HUES64 (cell line): Measurements from ENCODE around the gene PODXL2.
"Not testable (repeated sequence)": the region's sequence is repeated elsewhere in the genome, so short reads cannot be mapped to it uniquely, and the experiment has no call there.

Experiments
- H3K27ac ChIP-seq: 2 replicates; pipeline ENCODE4 v1.7.0; 2013; ENCODE audit warnings: low read depth, low read length, inconsistent platforms
- H3K27me3 ChIP-seq: 2 replicates; pipeline ENCODE4 v1.6.1; 2013; ENCODE audit warnings: mild to moderate bottlenecking, low read length; ENCODE audit not compliant: insufficient read depth
- H3K36me3 ChIP-seq: 2 replicates; pipeline ENCODE4 v1.6.1; 2013; ENCODE audit warnings: mild to moderate bottlenecking, low read length; ENCODE audit not compliant: insufficient read depth
- H3K4me1 ChIP-seq: 2 replicates; pipeline ENCODE4 v1.6.1; 2013; ENCODE audit warnings: mild to moderate bottlenecking, low read length, moderate library complexity; ENCODE audit not compliant: insufficient read depth
- H3K4me3 ChIP-seq: 2 replicates; pipeline ENCODE4 v1.5.1; 2013; ENCODE audit warnings: mild to moderate bottlenecking, low read length, moderate library complexity
- H3K9ac ChIP-seq: 2 replicates; pipeline ENCODE4 v1.6.1; 2013; ENCODE audit warnings: mild to moderate bottlenecking, low read depth, low read length
- H3K9me3 ChIP-seq: 2 replicates; pipeline ENCODE4 v1.6.1; 2013; ENCODE audit warnings: low read depth, low read length; ENCODE audit not compliant: insufficient read depth
- WGBS: fragments of 150-250, 120-280 bp; methylation state at CpG from one replicate; pipeline ENCODE4 v1.1.7; 2013; ENCODE audit warnings: missing lambda C conversion rate; 5-methylcytosine and 5-hydroxymethylcytosine counted together

PODXL2 gene

DNA sequence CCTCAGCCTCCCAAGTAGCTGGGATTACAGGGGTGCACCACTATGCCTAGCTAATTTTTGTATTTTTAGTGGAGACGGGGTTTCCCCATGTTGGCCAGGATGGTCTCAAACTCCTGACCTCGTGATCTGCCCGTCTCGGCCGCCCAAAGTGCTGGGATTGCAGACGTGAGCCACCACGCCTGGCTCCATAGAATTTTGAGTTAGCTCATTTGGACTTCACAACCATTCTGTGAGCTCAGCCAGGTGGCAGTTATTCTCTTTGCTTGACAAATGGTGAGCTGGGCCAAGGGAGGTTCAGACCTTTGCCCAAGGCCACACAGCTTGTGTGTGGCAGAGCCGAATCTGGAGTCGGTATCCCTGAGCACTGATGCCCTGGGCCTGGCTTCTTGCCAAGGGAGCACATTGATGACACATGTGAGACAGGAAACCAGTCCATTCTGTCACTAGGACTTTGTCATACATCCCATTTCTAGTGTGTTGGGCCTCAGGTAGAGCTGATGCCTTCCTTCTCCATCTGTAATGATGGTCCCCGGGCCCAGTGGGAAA is 17.6 kb downstream of the PODXL2 start:
- Histone ChIP-seq H3K9ac (no peak overlapping the region), H3K9me3 (no peaks in the 10 kb centered on the region), H3K27me3 (no peaks in the 10 kb centered on the region), H3K4me3 (no peak overlapping the region), H3K4me1 (no peaks in the 10 kb centered on the region; the same call in 1 of the 2 replicates), H3K36me3 (no peaks in the 10 kb centered on the region), H3K27ac (no peak overlapping the region)
- WGBS = 96% methylated on average over 10 of the region's 10 CpGs

DNA sequence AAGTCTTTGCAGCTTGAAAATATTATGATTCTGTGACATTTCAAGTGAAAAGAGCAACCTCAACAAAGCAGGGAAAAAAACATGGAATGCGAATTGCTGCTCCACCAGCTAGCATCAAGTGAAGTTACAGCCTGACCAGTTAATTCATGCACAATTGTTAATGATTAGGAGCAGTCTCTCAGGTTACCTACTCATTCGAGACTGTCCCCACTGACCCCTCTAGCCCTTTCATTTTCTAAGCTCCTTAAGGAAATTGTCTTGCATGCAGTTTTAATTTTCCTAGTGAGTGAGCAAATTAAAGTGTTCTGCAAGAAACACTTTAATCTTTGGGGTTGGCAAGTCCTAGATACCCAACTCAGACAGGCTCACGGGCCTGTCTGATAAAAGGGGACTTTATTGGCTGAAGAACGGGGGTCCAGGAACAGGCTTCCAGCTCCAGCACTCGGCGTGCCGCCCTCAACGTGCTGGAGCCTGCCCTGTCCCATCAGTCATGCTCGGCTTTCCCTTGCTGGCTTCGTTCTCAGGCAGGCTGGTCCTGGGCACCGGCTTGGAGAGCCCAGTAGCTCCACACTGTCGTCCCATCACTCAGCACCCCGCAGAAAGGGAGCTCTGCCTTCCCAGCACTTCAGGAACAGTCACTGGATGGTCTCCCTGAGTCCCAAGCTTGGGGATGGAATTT is 18.3 kb downstream of the PODXL2 start:
- Histone ChIP-seq H3K36me3 (no peaks in the 10 kb centered on the region), H3K4me1 (no peaks in the 10 kb centered on the region; the same call in 1 of the 2 replicates), H3K27me3 (no peaks in the 10 kb centered on the region), H3K4me3 (no peak overlapping the region), H3K9ac (no peak overlapping the region), H3K9me3 (no peaks in the 10 kb centered on the region), H3K27ac (no peak overlapping the region)
- 93% methylated on average over 13 of the region's 13 CpGs for WGBS

DNA sequence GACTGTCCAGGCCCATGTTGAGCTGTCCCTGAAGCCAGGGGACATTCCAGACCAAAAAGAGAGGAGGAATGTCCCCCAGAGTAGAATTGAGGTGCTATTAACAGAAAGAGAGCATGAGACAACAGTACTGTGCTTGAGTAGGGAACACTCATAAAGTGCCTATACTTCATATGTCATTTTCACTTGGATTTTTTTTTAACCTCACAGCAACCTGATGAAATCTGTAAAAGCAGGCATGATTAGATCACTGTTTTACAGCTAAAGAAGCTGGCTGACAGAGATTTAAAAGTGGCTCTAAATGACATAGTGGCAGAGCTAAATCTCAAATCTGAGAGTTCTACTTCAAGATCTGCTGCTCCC is 18.8 kb downstream of the PODXL2 start:
- H3K36me3 ChIP-seq = no peaks in the 10 kb centered on the region
- no peaks in the 10 kb centered on the region; the same call in 1 of the 2 replicates for H3K4me1 ChIP-seq
- no peak overlapping the region for H3K27ac ChIP-seq
- H3K9me3 ChIP-seq = no peaks in the 10 kb centered on the region
- no peak overlapping the region for H3K9ac ChIP-seq
- H3K4me3 ChIP-seq = no peak overlapping the region
- no peaks in the 10 kb centered on the region for H3K27me3 ChIP-seq

DNA sequence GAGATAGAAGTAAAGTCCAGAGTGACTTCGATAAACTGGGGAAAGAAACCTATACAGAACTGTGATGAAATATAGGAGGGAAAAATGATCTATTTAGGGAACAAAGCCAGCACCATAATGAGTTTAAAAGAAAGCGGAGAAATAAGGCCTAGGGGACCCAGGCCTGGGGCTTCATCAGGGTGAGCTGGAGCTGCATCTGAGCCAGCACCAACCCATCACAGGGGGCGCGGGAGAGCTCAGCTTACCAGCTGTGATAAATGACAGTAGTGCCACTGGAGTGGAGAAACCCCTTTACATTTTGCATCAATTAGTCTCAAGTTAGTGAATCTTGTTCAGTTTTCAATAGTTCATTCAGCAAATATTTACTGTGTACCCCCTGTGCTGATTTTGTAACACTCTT is 21.3 kb downstream of the PODXL2 start:
- no peak overlapping the region for H3K9ac ChIP-seq
- no peaks in the 10 kb centered on the region for H3K27me3 ChIP-seq
- no peaks in the 10 kb centered on the region for H3K9me3 ChIP-seq
- H3K4me3 ChIP-seq = no peak overlapping the region
- WGBS = 91% methylated on average over 4 of the region's 4 CpGs
- H3K36me3 ChIP-seq = no peaks in the 10 kb centered on the region
- H3K4me1 ChIP-seq = no peaks in the 10 kb centered on the region
- H3K27ac ChIP-seq = no peak overlapping the region

DNA sequence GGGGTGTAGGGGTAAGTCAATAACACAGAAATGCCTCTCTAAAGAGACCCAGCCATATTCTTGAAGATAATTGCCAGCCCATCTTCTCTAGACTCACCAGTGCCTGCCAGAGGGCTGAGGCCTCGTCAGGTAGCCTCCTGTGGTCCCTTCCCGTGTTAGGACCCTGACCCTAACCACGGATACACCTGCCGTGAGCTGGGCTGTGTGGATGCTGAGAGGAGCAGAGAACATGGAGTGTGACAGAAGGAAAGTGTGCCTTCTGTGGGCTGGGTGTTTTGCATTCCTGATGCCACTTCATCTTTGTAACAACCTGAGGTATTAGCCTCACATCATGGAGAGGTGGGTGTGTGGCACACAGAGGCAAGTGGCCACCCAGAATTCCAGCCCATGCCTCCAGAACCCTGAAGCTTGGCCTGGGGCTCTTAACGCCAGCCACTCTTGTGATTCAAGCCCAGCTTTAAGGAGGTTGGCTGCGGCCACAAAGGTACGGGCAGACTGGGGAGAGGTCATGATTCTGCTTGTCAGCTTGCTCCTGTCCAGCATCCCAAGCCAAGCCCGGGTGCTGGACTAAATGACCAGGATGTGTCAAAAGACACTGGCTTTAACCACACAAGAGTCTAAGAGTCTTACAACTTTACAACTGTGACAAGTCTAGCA is 22.7 kb downstream of the PODXL2 start:
- Histone ChIP-seq H3K4me3 (no peak overlapping the region), H3K4me1 (no peaks in the 10 kb centered on the region), H3K27me3 (no peaks in the 10 kb centered on the region), H3K27ac (no peak overlapping the region), H3K9ac (no peak overlapping the region), H3K9me3 (no peaks in the 10 kb centered on the region), H3K36me3 (no peaks in the 10 kb centered on the region)
- 93% methylated on average over 8 of the region's 8 CpGs for WGBS

DNA sequence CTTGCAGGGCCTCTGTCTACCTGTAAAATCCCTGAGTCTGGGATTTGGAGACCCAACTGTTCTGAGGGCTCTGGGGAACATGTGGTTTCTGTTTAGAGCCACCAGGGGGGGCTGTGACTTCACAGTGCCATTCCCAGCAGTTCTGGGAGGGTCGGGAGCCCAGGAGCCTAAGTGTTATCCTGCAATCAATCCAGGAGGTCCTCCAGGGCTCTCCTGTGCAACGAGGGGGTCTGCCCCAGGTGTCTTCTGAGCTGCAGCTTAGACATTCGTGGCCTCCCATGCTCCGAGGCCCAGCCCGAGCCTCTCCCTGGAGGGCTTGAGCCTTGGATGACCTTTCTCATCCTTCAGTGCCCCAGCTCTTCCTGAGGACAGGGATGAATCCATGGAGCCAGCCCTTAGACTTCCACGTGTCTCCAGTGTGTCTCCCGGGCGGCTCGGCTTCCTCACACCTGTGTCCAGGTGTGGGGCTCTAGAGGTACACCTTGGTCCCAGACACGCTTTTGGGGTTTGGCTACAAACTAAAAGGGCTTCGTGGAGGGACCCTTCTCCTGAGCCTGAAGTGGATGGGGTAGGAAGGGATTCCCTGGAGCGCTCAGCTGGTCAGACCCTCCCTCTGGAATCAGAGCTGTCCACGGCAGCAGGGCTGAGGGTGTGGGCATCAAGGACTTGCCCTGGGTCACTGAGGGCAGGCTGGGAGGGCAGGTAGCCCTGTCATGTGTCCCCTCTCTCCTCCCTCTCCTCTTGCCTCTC is 23.4 kb downstream of the PODXL2 start:
- H3K9me3 ChIP-seq = no peaks in the 10 kb centered on the region
- H3K36me3 ChIP-seq = no peaks in the 10 kb centered on the region
- whole genome bisulfite sequencing = 74% methylated on average over 13 of the region's 13 CpGs
- no peaks in the 10 kb centered on the region for H3K27me3 ChIP-seq
- no peak overlapping the region for H3K4me3 ChIP-seq
- no peaks in the 10 kb centered on the region for H3K4me1 ChIP-seq
- no peak overlapping the region for H3K27ac ChIP-seq
- no peak overlapping the region for H3K9ac ChIP-seq

DNA sequence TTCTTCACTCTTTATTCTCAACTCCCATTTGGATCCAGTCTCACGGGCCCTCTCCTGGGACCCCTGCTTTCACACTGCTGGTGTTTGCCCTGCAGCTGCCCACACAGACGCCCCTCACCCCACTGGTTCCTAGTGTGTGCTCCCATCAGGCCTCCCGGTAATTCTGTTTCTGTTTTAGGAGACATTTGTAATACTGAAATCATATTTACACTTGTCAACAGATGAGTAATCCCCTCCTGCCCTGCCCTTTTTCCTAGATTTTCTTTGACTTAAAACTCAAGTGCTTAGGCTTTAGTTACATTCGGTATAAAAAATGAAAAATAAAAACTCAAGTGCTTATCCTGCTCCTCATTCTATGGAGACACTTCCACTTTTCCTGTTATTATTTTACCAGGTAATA is 25.4 kb downstream of the PODXL2 start:
- Histone ChIP-seq H3K36me3 (no peaks in the 10 kb centered on the region), H3K9me3 (no peaks in the 10 kb centered on the region), H3K27me3 (no peaks in the 10 kb centered on the region), H3K9ac (no peak overlapping the region), H3K4me3 (no peak overlapping the region), H3K27ac (no peak overlapping the region), H3K4me1 (no peaks in the 10 kb centered on the region)
- WGBS = 91% methylated on average over 4 of the region's 4 CpGs

DNA sequence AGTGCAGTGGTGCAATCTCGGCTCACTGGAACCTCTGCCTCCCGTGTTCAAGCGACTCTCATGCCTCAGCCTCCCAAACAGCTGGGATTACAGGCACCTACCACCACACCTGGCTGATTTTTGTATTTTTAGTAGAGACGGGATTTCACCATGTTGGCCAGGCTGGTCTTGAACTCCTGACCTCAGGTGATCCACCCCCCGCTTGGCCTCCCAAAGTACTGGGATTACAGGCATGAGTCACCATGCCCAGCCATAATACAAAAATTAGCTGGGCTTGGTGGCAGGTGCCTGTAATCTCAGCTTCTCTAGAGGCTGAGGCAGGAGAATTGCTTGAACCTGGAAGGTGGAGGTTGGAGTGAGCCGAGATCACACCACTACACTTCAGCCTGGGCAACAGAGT is 26.0 kb downstream of the PODXL2 start:
- H3K27ac ChIP-seq, H3K27me3 ChIP-seq, H3K9ac ChIP-seq, H3K4me1 ChIP-seq, H3K9me3 ChIP-seq, H3K4me3 ChIP-seq, H3K36me3 ChIP-seq: not testable (repeated sequence)
- WGBS = 96% methylated on average over 5 of the region's 6 CpGs

DNA sequence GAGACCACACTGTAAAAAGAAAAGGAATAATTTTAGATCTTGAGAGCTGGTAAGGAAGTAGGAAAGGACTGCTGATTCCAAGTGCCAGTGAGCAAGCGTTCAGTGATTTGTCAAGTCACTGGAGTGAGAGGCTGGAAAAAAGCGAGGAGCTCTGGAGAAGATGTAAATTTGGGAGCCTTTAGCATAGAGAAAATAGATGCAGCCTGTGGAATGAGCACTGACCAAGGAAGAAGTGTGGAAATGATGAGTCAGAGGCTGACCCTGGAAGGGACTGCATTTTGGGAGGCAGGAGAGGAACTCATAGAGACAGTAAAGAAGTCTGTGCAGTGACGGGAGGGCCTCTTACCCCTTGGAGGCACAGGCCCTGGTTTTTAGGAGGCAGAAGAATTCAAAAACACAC is 26.7 kb downstream of the PODXL2 start:
- Histone ChIP-seq H3K27me3 (no peaks in the 10 kb centered on the region), H3K9ac (no peak overlapping the region), H3K27ac (no peak overlapping the region), H3K9me3 (no peaks in the 10 kb centered on the region), H3K4me3 (no peak overlapping the region), H3K4me1 (no peaks in the 10 kb centered on the region), H3K36me3 (no peaks in the 10 kb centered on the region)
- 75% methylated on average over 3 of the region's 3 CpGs for WGBS

DNA sequence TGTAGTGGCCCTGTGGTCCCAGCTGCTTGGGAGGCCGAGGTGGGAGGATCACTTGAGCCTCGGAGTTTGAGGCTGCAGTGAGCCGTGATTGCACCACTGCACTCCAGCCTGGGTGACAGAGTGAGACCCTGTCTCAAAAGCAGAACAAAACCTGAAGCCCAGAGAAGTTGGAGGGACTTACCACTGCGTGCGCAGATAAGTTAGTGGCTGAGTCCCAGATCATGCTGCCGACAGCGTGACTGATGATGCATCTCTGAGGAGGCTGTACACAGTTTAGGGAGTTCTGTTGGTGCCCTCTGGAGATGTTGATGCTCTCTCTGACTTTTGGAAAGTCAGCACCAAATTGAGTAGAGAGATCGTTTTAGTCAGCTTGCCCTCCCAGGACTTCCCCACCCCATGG is 27.9 kb downstream of the PODXL2 start:
- H3K36me3 ChIP-seq = 0 out of 2 replicates have a peak, but pooled peaks cover 4% of the 10 kb centered on the region
- no peak overlapping the region for H3K4me3 ChIP-seq
- no peak overlapping the region for H3K9ac ChIP-seq
- H3K9me3 ChIP-seq = no peaks in the 10 kb centered on the region
- no peak overlapping the region for H3K27ac ChIP-seq
- WGBS = 96% methylated on average over 8 of the region's 8 CpGs
- no peaks in the 10 kb centered on the region for H3K4me1 ChIP-seq
- no peaks in the 10 kb centered on the region for H3K27me3 ChIP-seq

DNA sequence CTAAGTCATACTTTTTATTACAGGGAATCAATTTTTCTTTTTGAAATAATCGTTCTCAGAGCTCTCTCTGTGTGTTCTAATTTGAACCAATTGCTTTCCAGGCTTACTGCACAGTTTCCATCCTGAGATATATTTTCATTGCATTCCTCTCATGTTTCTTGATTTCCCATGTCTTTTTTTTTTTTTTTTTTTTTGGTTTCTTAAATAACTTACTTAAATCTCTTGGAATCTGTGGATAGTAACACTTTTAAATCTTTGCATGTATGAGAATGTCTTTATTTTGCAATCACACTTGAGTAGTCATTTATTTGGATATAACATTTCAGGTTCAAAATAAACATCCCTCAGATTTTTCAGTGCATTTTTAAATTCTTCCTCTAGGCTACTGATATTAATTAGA is 29.2 kb downstream of the PODXL2 start:
- Histone ChIP-seq H3K4me1 (no peaks in the 10 kb centered on the region), H3K27ac (no peak overlapping the region)

More for the DNA sequence above, 29.2 kb downstream of the PODXL2 start:
- WGBS = 86% methylated on average over 1 of the region's 1 CpG
- no peaks in the 10 kb centered on the region for H3K9me3 ChIP-seq
- H3K9ac ChIP-seq = no peak overlapping the region
- no peak overlapping the region for H3K4me3 ChIP-seq
- no peaks in the 10 kb centered on the region for H3K27me3 ChIP-seq
- 0 out of 2 replicates have a peak, but pooled peaks cover 4% of the 10 kb centered on the region for H3K36me3 ChIP-seq
